MV-4-11 (cell line): ENCODE results near the gene C1QTNF5.

Experiments
- DNase-seq: peaks from one replicate; lab custom pipeline; 2025; lab: John Stamatoyannopoulos, UW

The C1QTNF5 gene

GRCh38 chr11:119338318-119338890 is 2.3 kb downstream of the C1QTNF5 start:
- DNase-seq = peak; percentile 46

GRCh38 chr11:119337581-119338317 is 2.9 kb downstream of the C1QTNF5 start:
- DNase-seq = no peak

GRCh38 chr11:119336744-119337469 is 3.8 kb downstream of the C1QTNF5 start:
- no peak for DNase-seq

DNA sequence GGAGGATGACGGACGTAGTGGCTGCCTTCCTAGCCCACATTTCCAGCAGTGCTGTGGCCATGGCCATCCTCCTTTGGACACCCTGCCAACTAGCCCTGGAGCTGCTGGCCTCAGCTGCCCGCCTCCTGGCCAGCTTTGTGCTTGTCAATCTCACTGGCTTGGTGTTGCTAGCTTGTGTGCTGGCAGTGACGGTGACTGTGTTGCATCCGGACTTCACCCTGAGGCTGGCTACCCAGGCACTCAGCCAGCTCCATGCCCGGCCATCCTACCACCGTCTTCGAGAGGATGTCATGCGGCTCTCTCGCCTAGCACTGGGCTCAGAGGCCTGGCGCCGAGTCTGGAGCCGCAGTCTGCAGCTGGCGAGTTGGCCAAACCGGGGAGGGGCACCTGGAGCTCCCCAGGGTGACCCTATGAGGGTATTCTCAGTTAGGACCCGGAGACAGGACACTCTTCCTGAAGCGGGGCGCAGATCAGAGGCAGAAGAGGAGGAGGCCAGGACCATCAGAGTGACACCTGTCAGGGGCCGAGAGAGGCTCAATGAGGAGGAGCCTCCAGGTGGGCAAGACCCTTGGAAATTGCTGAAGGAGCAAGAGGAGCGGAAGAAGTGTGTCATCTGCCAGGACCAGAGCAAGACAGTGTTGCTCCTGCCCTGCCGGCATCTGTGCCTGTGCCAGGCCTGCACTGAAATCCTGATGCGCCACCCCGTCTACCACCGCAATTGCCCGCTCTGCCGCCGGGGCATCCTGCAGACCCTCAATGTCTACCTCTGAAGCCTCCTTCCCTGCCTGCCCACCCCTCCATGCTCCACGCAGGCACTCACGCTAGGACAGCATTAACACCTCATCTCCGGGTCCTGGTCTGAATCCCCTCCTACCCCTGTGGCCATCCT is 4.8 kb downstream of the C1QTNF5 start:
- no peak for DNase-seq

GRCh38 chr11:119335091-119335654 is 5.5 kb downstream of the C1QTNF5 start:
- no peak for DNase-seq

DNA sequence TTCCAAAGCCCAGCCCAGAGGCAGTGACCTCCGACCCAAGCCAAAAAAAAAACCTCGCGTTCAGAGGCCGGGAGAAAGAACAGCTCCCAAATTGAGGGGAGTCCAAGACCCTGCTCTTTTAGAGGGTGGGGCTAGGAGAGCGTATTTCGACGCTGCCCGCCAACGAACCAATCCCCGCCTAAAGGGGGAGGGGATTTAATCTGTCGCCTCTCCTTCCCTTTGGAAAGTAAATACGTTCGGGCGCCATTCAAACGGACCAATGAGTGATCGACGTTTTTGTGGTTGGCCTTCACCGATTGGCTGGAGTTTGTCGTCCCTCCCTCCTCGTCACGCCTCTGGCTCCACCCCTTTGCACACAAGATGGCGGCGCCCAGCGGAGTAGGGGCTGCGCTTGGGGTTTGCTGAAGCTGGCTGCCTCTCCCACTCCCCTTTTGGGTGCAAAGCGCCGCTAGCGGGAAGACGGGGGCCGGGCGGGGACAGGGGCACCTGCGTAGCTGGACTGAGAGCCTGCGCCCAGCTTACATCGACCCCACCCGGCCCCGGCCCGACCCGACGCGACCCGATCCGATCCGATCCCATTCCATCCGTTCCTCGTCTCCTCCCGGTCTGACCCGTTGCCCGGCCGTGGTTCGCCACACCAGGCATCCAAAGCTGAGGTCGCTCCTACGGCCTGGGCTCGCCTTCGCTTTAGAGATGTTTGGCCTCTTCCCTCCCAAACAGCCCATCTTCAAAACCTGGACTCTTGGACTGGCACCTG is 6.3 kb downstream of the C1QTNF5 start, which contains the start of gene RNF26:
TSS of gene RNF26 (plus strand) at position 354 of the 757 bp plus-strand sequence. CDS start 596 bp downstream, outside the sequence.
- DNase-seq = peak; percentile 98

- no peak for DNase-seq
Observed at GRCh38 chr11:119332111-119332765, 8.4 kb downstream of the C1QTNF5 start.

DNA sequence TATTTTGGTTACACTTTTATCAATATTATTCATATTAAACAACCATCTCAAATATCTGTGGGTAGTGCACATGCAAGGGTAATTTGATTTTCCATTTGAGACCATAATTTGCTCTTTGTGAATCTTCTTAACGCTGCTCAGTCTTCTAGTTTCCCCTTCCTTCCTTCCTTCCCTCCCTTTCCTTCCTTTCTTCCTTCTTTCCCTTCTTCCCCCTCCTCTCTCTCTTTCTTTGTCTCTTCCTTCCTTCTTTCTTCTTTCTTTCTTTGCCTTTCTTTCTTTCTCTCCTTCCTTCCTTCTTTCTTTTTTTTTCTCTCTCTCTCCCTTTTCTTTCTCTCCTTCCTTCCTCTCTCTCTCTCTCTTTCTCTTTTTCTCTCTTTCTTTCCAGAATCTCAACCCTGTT is 10.4 kb downstream of the C1QTNF5 start:
- no peak for DNase-seq

DNA sequence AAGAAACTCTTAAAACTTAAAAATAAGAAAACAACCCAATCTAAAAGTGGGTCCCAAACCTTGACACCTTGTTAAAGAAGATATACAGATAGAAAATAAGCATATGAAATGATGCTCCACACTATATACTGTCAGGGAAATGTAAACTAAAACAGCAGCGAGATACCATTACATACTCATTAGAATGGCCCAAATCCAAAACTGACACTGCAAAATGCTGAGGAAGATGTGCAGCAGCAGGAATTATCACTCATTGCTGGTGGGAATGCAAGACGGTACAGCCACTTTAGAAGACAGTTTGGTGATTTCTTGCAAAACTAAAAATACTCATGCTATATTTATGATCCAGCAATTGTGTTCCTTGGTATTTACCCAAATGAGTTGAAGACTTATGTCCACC is 11.4 kb downstream of the C1QTNF5 start:
- no peak for DNase-seq

DNA sequence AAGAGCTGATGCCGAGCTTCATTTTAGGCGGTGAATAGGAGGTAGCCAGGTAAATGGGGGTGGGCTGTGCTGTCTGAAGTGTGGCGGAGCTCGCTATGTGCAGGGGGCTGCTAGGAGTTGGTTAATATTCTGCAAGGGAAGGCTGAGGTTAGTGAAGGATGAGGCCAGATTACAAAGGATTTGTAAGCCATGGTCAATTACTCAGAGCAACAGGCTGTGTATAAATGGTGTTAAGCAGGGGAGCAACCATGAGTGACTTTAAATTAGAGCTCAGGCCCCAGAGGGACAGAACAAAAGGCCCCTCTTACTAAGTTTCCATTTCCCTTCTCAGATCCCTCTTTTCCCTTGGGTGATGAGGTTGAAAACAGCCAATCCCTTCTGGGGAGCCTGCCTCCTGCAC is 16.5 kb downstream of the C1QTNF5 start:
- no peak for DNase-seq

- DNase-seq = peak; percentile 54
Observed at GRCh38 chr11:119323532-119324033, 17.1 kb downstream of the C1QTNF5 start.

- no peak for DNase-seq
Observed at GRCh38 chr11:119322921-119323531, 17.7 kb downstream of the C1QTNF5 start.

GRCh38 chr11:119322360-119322739 is 18.3 kb downstream of the C1QTNF5 start:
- peak; percentile 32 for DNase-seq

GRCh38 chr11:119320776-119321524 is 19.7 kb downstream of the C1QTNF5 start:
- DNase-seq = no peak

- DNase-seq = no peak
Observed at GRCh38 chr11:119320240-119320775, 20.4 kb downstream of the C1QTNF5 start.

DNA sequence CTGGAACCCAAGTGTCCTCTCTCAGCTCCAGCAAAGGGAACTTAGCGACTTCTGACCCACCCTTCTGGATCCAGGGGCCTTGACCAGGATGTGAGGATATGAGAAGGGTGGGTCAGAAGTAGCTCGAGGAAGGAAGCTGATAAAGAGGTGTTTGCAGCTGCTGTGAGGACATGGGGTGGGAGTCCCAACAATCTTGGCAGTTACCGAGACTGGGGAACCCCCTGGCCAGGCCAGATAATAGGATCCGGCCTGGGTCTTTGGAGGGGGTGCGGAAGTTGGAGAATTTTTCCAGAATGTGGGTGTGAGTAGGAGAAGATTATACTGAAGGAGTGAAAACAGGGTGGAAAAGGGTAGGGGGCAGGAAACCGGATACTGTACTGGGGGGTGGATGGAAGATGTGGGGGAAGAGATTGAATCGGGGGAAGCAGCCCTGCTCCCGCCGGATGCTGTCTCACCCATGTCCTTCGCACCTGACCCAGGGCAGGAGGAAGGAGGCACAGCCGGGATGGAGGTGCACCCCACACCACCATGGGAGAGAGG is 20.9 kb downstream of the C1QTNF5 start:
- no peak for DNase-seq

GRCh38 chr11:119319136-119319699 is 21.5 kb downstream of the C1QTNF5 start:
- no peak for DNase-seq
